Rectal smooth muscle tissue (tissue), 1 donor: ENCODE measurements around the gene SAMD4A.

Experiments
- H3K27ac ChIP-seq: one replicate; pipeline ENCODE4 v1.7.0; 2013; ENCODE audit warnings: low read depth, low read length, inconsistent platforms
- H3K27me3 ChIP-seq: one replicate; pipeline ENCODE4 v1.7.0; 2013; ENCODE audit warnings: low read length; ENCODE audit not compliant: control insufficient read depth, insufficient read depth
- H3K36me3 ChIP-seq: one replicate; pipeline ENCODE4 v1.7.0; 2013; ENCODE audit warnings: low read length; ENCODE audit not compliant: control insufficient read depth, insufficient read depth
- H3K4me1 ChIP-seq: one replicate; pipeline ENCODE4 v1.7.0; 2013; ENCODE audit warnings: low read length; ENCODE audit not compliant: control insufficient read depth, insufficient read depth
- H3K4me3 ChIP-seq: one replicate; pipeline ENCODE4 v1.7.0; 2013; ENCODE audit warnings: low read length
- H3K9ac ChIP-seq: one replicate; pipeline ENCODE4 v1.7.0; 2013; ENCODE audit warnings: low read length

The SAMD4A gene

DNA sequence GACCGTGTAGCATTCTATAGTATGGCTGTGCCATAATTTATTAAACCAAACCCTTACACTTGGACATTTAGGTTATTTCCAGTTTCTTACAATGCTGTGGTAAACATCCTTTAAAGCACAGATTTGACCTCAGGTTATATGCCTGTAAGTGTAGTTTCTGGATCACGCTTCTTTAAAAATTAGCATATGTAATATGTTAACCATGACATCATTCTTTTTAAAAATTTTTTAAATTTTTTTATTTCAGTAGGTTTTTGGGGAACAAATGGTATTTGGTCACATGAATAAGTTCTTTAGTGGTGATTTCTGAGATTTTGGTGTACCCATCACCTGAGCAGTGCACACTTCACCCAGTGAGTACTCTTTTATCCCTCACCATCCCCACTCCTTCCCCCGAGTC, 18.3 kb downstream of the SAMD4A start:
- no peak overlapping the region for H3K4me3 ChIP-seq
- H3K27me3 ChIP-seq = no peaks in the 10 kb centered on the region
- no peak overlapping the region for H3K27ac ChIP-seq
- H3K4me1 ChIP-seq = peaks cover 1% of the 10 kb centered on the region
- H3K9ac ChIP-seq = no peak overlapping the region
- no peaks in the 10 kb centered on the region for H3K36me3 ChIP-seq

DNA sequence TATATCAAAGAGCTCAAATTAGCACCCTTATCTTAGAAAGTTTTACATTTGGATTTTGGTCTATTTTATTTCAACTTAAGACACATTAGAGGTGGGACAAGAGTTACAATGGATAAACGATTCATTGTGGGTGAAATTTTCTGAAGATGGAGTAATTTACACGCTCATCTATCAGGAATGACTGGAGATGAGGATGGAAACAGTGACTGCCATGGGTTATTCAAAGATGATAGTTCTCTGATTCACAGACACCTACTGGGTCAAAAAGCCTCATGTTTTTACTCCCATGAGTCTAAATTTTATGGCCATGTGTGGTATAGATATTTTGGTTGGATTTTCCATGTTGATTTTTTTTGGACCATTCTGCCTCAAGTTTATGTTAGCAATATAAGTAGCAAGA, 22.1 kb downstream of the SAMD4A start:
- Histone ChIP-seq H3K27me3 (no peaks in the 10 kb centered on the region), H3K36me3 (no peaks in the 10 kb centered on the region), H3K4me3 (no peak overlapping the region), H3K4me1 (peaks cover 5% of the 10 kb centered on the region), H3K9ac (no peak overlapping the region), H3K27ac (no peak overlapping the region)

GRCh38 chr14:54589843-54590242, 22.9 kb downstream of the SAMD4A start:
- H3K4me3 ChIP-seq = no peak overlapping the region
- no peak overlapping the region for H3K9ac ChIP-seq
- no peaks in the 10 kb centered on the region for H3K36me3 ChIP-seq
- no peak overlapping the region for H3K27ac ChIP-seq
- peaks cover 5% of the 10 kb centered on the region for H3K4me1 ChIP-seq
- H3K27me3 ChIP-seq = no peaks in the 10 kb centered on the region

DNA sequence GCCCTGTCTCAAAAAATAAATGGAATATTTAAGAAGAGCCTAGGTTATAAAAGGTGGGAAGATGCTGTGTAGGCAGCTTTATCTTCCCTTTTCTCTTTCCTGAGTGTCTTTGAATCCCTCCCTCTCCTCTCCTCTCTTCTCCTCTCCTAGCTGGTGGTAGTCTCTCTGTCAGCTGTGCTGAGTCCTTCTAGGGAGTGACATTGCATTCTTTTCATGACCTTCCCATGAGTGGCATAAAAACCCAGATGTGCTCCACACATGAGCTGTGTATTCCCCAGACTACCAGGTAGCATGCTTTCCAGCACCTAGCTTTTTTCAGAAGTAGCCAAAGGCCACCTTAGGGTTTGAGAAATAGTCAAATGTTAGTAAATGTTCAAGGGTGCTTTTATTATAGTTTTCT, 23.6 kb downstream of the SAMD4A start:
- Histone ChIP-seq H3K27ac (no peak overlapping the region), H3K4me1 (peaks cover 5% of the 10 kb centered on the region), H3K4me3 (no peak overlapping the region), H3K27me3 (no peaks in the 10 kb centered on the region), H3K9ac (no peak overlapping the region), H3K36me3 (no peaks in the 10 kb centered on the region)

GRCh38 chr14:54591461-54591860, 24.5 kb downstream of the SAMD4A start:
- Histone ChIP-seq H3K9ac (no peak overlapping the region), H3K27me3 (no peaks in the 10 kb centered on the region), H3K4me1 (peaks cover 5% of the 10 kb centered on the region), H3K4me3 (no peak overlapping the region), H3K27ac (no peak overlapping the region), H3K36me3 (no peaks in the 10 kb centered on the region)

- no peak overlapping the region for H3K4me3 ChIP-seq
- H3K27ac ChIP-seq = no peak overlapping the region
- peaks cover 5% of the 10 kb centered on the region for H3K4me1 ChIP-seq
- no peaks in the 10 kb centered on the region for H3K27me3 ChIP-seq
- no peak overlapping the region for H3K9ac ChIP-seq
- no peaks in the 10 kb centered on the region for H3K36me3 ChIP-seq
Observed at GRCh38 chr14:54591866-54592265, 24.9 kb downstream of the SAMD4A start.

DNA sequence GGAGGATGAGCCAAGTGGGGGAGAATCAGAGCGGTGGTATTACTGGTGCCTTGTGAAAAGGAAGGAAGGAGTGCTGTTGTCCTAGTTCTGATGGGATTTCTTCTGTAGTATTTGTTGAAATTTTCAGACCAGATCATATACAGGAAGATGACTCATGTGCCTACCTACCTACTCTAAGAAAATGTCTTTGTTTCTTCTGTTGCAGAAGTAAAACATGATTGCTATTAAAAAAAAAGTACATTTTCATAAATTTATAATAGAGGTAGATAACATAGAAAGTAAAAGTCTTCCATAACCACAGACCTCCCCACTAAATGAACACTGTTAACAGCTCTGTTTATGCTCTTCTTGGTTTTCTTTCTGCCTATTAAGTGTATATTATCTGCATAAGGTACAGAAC, 26.9 kb downstream of the SAMD4A start:
- no peak overlapping the region for H3K4me3 ChIP-seq
- peaks cover 9% of the 10 kb centered on the region for H3K4me1 ChIP-seq
- no peaks in the 10 kb centered on the region for H3K27me3 ChIP-seq
- no peaks in the 10 kb centered on the region for H3K36me3 ChIP-seq
- H3K9ac ChIP-seq = no peak overlapping the region
- no peak overlapping the region for H3K27ac ChIP-seq

DNA sequence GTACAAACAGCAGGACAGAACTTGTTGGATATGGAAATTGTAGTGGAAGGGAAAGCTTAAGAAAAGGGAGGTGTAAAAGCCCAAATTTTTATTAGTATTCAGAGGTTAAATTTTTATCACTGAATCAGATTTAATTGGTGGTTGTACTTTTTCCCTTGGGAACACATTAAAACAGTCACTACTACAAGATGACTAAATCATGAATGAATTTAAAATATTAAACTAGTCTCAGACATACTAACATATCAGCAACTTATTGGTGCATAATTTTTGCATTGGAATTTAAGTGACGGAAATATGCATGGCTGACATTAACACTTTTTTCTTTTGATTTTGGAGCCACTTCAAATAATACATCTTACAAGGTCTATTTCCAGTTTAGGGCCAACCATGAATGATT, 27.6 kb downstream of the SAMD4A start:
- H3K27ac ChIP-seq = no peak overlapping the region
- no peaks in the 10 kb centered on the region for H3K36me3 ChIP-seq
- no peak overlapping the region for H3K4me3 ChIP-seq
- H3K4me1 ChIP-seq = peaks cover 10% of the 10 kb centered on the region
- H3K9ac ChIP-seq = no peak overlapping the region
- H3K27me3 ChIP-seq = no peaks in the 10 kb centered on the region

- no peak overlapping the region for H3K27ac ChIP-seq
- H3K4me3 ChIP-seq = no peak overlapping the region
- H3K4me1 ChIP-seq = peaks cover 12% of the 10 kb centered on the region
- H3K9ac ChIP-seq = no peak overlapping the region
- H3K36me3 ChIP-seq = no peaks in the 10 kb centered on the region
- H3K27me3 ChIP-seq = no peaks in the 10 kb centered on the region
Observed at GRCh38 chr14:54597795-54598443, 31.0 kb downstream of the SAMD4A start.

GRCh38 chr14:54599966-54600716, 33.2 kb downstream of the SAMD4A start:
- Histone ChIP-seq H3K27me3 (no peaks in the 10 kb centered on the region), H3K4me1 (peaks cover 10% of the 10 kb centered on the region), H3K36me3 (no peaks in the 10 kb centered on the region), H3K4me3 (no peak overlapping the region), H3K27ac (no peak overlapping the region), H3K9ac (no peak overlapping the region)

GRCh38 chr14:54600717-54601109, 33.8 kb downstream of the SAMD4A start:
- Histone ChIP-seq H3K36me3 (no peaks in the 10 kb centered on the region), H3K27me3 (no peaks in the 10 kb centered on the region), H3K27ac (no peak overlapping the region), H3K4me3 (no peak overlapping the region), H3K9ac (no peak overlapping the region), H3K4me1 (peaks cover 10% of the 10 kb centered on the region)

DNA sequence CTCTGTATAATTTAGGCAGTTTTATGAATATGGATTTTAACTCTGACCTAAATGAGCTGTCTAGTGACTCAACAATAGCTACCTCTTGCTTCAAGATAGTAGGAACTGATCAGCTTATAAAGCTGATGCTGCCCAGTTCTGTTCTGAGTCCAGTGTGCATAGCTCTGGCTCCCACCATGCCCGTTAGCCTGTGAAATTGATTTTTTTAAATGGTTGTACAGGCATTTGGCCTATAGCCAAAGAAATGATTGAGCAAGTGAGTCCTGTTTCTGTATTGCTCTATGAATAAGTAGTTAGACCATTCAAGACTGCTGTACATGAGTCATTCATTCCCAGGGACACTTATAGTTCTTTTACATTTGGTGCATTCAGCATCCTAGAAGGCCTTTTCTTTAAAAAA, 36.4 kb downstream of the SAMD4A start:
- no peak overlapping the region for H3K9ac ChIP-seq
- peaks cover 15% of the 10 kb centered on the region for H3K4me1 ChIP-seq
- no peak overlapping the region for H3K4me3 ChIP-seq
- no peak overlapping the region for H3K27ac ChIP-seq
- H3K27me3 ChIP-seq = no peaks in the 10 kb centered on the region
- no peaks in the 10 kb centered on the region for H3K36me3 ChIP-seq

- Histone ChIP-seq H3K27ac (peak overlapping the region; percentile 72), H3K36me3 (no peaks in the 10 kb centered on the region), H3K4me1 (peaks cover 20% of the 10 kb centered on the region), H3K4me3 (no peak overlapping the region), H3K9ac (no peak overlapping the region), H3K27me3 (no peaks in the 10 kb centered on the region)
Observed at GRCh38 chr14:54606178-54606577, 39.2 kb downstream of the SAMD4A start.
